ENCODE data around the gene RPTOR. TPM values are rescaled to one million over a fixed set of nuclear protein-coding genes. Genes with fewer than 3 reads are reported as not detected.

RPTOR gene
- total RNA-seq, 1 experiment from 2014 or later = 25.1 TPM

- H3K9me3 Mint-ChIP-seq = no peaks in the 10 kb centered on the region; a peak in 1 of 5 replicates
- H3K18ac ChIP-seq (ENCODE audit: insufficient read length, low read depth, low read length) = no peak overlapping the region
- no peaks in the 10 kb centered on the region for H3K9me3 ChIP-seq (ENCODE audit: control insufficient read depth, low read depth, low read length)
- no peaks in the 10 kb centered on the region for H3K27me3 ChIP-seq (ENCODE audit: insufficient read depth, low read length)
- H3K4me3 Mint-ChIP-seq = no peak overlapping the region; a peak in 1 of 5 replicates
- peaks cover 13 to 29% of the 10 kb centered on the region in 2 experiments for H3K4me1 Mint-ChIP-seq
- H2BK12ac ChIP-seq (ENCODE audit: insufficient read length, low read depth, low read length) = no peak overlapping the region
- no peaks in the 10 kb centered on the region for H3K79me2 ChIP-seq (ENCODE audit: insufficient read depth, low read length)
- peak overlapping the region; percentile 49 for H2BK5ac ChIP-seq (ENCODE audit: insufficient read length, low read length)
- H3K56ac ChIP-seq (ENCODE audit: insufficient read length, low read depth, low read length) = no peak overlapping the region
- H3K36me3 Mint-ChIP-seq (ENCODE audit: insufficient read depth in 1 of 3, low read depth in 3 of 3) = no peaks in the 10 kb centered on the region
- H4K91ac ChIP-seq (ENCODE audit: insufficient read length, low read depth, low read length) = no peak overlapping the region
- peak; percentile 29 for DNase-seq
- no peak overlapping the region for H3K23ac ChIP-seq (ENCODE audit: insufficient read length, low read depth, low read length)
- no peak overlapping the region for H3K27ac ChIP-seq (ENCODE audit: insufficient read length, low read depth, low read length)
- H3T11ph ChIP-seq (ENCODE audit: low read length) = no peak overlapping the region
- no peak overlapping the region for H4K8ac ChIP-seq (replicated peaks; ENCODE audit: insufficient read length, low read depth, low read length)
- no peaks in the 10 kb centered on the region for H3K79me1 ChIP-seq (ENCODE audit: insufficient read depth, low read depth, low read length, poor library complexity, severe bottlenecking)
- H2AFZ ChIP-seq (ENCODE audit: low read length) = no peak overlapping the region
- H3K14ac ChIP-seq (ENCODE audit: insufficient read depth, low read length) = no peak overlapping the region; the same call in 1 of the 2 replicates
- no peak overlapping the region for H4K5ac ChIP-seq (ENCODE audit: insufficient read length, low read depth, low read length)
- no peak overlapping the region for H2BK15ac ChIP-seq (ENCODE audit: low read depth, low read length)
- no peak overlapping the region for H3K9ac ChIP-seq (ENCODE audit: extremely low read depth, insufficient read length, low read length)
- peaks cover 3% of the 10 kb centered on the region; the same call in 1 of the 2 replicates for H3K4me1 ChIP-seq (ENCODE audit: insufficient read depth, low read length)
- no peaks in the 10 kb centered on the region for H3K27me3 Mint-ChIP-seq (ENCODE audit: low read depth)
- H3K27ac Mint-ChIP-seq = peak overlapping the region; percentile 0 to 69 (median 63); a peak in 6 of 7 replicates
- H2BK120ac ChIP-seq (ENCODE audit: low read depth, low read length, poor library complexity, severe bottlenecking) = no peak overlapping the region
- H2BK20ac ChIP-seq (ENCODE audit: low read depth, low read length, poor library complexity, severe bottlenecking) = no peak overlapping the region
- WGBS (ENCODE audit: extremely low coverage, insufficient read length, low lambda C conversion rate) = no CpG with 5 or more reads among the region's 21 CpGs
- H3K4me2 ChIP-seq (ENCODE audit: insufficient read depth, insufficient read length, low read length) = no peak overlapping the region
- no peak overlapping the region for H3K4ac ChIP-seq (ENCODE audit: low read depth, low read length)
- no peaks in the 10 kb centered on the region for H3K23me2 ChIP-seq (ENCODE audit: insufficient read length, low read depth, low read length, poor library complexity, severe bottlenecking)
- H4K20me1 ChIP-seq (ENCODE audit: control insufficient read depth, insufficient read depth, insufficient read length) = no peaks in the 10 kb centered on the region
- H2AK5ac ChIP-seq (ENCODE audit: insufficient read length, low read length) = no peak overlapping the region
- TF ChIP-seq CTCF (conservative IDR thresholded peaks at IDR 0.05) = no peak
These were observed 226.4 kb downstream of the RPTOR start for GRCh38 chr17:80770881-80771611.

Measured in H9 (cell line).